ENCODE results near the gene TMEM187. TPM values are rescaled to one million over a fixed set of nuclear protein-coding genes. Genes with fewer than 3 reads are reported as not detected.

The TMEM187 gene
- total and polyA plus RNA-seq, 10 of the 15 experiments (the other 5 are each of a cell fraction or from before 2014, with no cell fraction given), result 0.45 to 8.5 (median 4.1) TPM

GRCh38 chrX:153945956-153946943 is 26.3 kb upstream of the TMEM187 start:
- WGBS (ENCODE audit: insufficient coverage, insufficient replicate concordance, low lambda C conversion rate, missing lambda C conversion rate), result 89% methylated on average over 24 of the region's 24 CpGs
- Histone ChIP-seq H3K27ac (ENCODE audit: control insufficient read depth, insufficient read depth) (no peak overlapping the region), H3K9me3 (replicated peaks; ENCODE audit: control insufficient read depth, insufficient read depth, low read length) (no peaks in the 10 kb centered on the region), H3K4me1 (ENCODE audit: control insufficient read depth, insufficient read depth, low read length) (no peaks in the 10 kb centered on the region), H3K9ac (ENCODE audit: control insufficient read depth, insufficient read depth, low read length) (no peak overlapping the region), H3K27me3 (replicated peaks in 1 of 2; ENCODE audit: control insufficient read depth in 2 of 2, insufficient read depth in 2 of 2, low read length in 1 of 2) (no peaks in the 10 kb centered on the region), H3K79me2 (ENCODE audit: control insufficient read depth, insufficient read depth, low read length) (no peaks in the 10 kb centered on the region), H3K36me3 (ENCODE audit: control insufficient read depth in 2 of 2, insufficient read depth in 2 of 2, low read length in 1 of 2) (peaks cover 0 to 16% of the 10 kb centered on the region in 2 experiments; a peak in 3 of 4 replicates), H3K4me2 (ENCODE audit: control insufficient read depth, insufficient read depth) (no peak overlapping the region), H4K20me1 (ENCODE audit: control insufficient read depth, insufficient read depth) (no peaks in the 10 kb centered on the region), H2AFZ (ENCODE audit: control insufficient read depth, low read depth, low read length) (no peak overlapping the region), H3K4me3 (no peak overlapping the region)
- ChIA-PET RAD21 (ENCODE audit: unreplicated experiment) (interaction anchor here (0.6 to 4.6 kb wide), 8 partner anchors 18 to 182 kb away, joined by 3 to 59 read pairs (median 5); partner anchors contain the start of gene ARHGAP4), CTCF (interaction anchor here (0.9 to 8.7 kb wide), 22 partner anchors 8 to 183 kb away, joined by 3 to 172 read pairs (median 6); partner anchors contain the start of genes ARHGAP4, HCFC1, IDH3G and NAA10), SMC1A (ENCODE audit: uncharacterized antibody, unreplicated experiment) (interaction anchor here (0.8 to 6.5 kb wide), 4 partner anchors 21 to 192 kb away, joined by 3 to 61 read pairs (median 4); partner anchors contain the start of gene ARHGAP4), POLR2A (interaction anchor here (1.3 kb wide), 1 partner anchor 18 kb away, joined by 3 read pairs; no protein-coding TSS in a partner anchor)
- in situ Hi-C loops (cut with MboI) (no loop called here), intact Hi-C loops (cut with micrococcal nuclease; ENCODE audit: unreplicated experiment) (loop anchor here (5.0 kb wide), 1 partner anchor 989 kb away; no protein-coding TSS in a partner anchor)
- FAIRE-seq, result no peak
- TF ChIP-seq ZNF687 (IDR thresholded peaks at IDR 0.05) (no peak), CHD2 (IDR thresholded peaks at IDR 0.05; ENCODE audit: borderline replicate concordance, low read depth, low read length) (no peak), MTA3 (IDR thresholded peaks at IDR 0.05; ENCODE audit: borderline replicate concordance, low read length) (peak; percentile 37; the same call in 1 of the 2 replicates), CBFB (IDR thresholded peaks at IDR 0.05; ENCODE audit: low read depth) (no peak), EZH2 (IDR thresholded peaks at IDR 0.05; ENCODE audit: borderline replicate concordance, control insufficient read depth, low read depth, low read length) (no peak), CBX3 (IDR thresholded peaks at IDR 0.05; ENCODE audit: borderline replicate concordance, low read depth) (no peak), POLR2A (IDR thresholded peaks at IDR 0.05; ENCODE audit: low read depth, low read length) (peak; percentile 57), ZNF274 (IDR thresholded peaks at IDR 0.05; ENCODE audit: insufficient read depth, insufficient read length) (no peak), USF2 (IDR thresholded peaks at IDR 0.05; ENCODE audit: borderline replicate concordance, low read depth, low read length) (no peak)
- DNase-seq (ENCODE audit: low read depth, low spot score), result no peak
- BruUV-seq (replicated peaks), result no TSS peak
- no peak for ATAC-seq

Measured in GM12878 (cell line).